ENCODE results near the gene ULK4. TPM values are rescaled to one million over a fixed set of nuclear protein-coding genes. Genes with fewer than 3 reads are reported as not detected.

The ULK4 gene
- total RNA-seq, 4 donors from 2014 or later = 2.0 to 3.0 (median 2.3) TPM

DNA sequence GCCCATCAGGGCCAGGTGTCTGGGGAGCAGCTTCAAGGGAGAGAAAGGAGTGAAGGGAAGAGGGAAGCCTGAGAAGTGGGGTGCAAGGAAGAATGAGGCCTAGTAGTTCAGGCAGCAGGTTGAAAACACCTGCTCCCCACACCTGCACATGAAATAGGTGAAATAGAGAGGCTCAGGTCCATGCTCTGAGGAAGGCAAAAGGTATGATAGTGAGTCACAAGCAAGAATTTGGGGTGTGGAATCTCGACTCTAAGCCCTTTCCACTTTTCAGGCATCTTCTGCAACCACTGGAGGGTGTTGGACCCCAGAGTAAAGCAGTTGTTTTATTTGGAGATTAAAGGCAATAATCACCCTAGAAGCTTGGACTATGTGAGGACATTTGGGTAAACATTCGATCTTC is 605.1 kb downstream of the ULK4 start:
- TF ChIP-seq, protein P1, sequence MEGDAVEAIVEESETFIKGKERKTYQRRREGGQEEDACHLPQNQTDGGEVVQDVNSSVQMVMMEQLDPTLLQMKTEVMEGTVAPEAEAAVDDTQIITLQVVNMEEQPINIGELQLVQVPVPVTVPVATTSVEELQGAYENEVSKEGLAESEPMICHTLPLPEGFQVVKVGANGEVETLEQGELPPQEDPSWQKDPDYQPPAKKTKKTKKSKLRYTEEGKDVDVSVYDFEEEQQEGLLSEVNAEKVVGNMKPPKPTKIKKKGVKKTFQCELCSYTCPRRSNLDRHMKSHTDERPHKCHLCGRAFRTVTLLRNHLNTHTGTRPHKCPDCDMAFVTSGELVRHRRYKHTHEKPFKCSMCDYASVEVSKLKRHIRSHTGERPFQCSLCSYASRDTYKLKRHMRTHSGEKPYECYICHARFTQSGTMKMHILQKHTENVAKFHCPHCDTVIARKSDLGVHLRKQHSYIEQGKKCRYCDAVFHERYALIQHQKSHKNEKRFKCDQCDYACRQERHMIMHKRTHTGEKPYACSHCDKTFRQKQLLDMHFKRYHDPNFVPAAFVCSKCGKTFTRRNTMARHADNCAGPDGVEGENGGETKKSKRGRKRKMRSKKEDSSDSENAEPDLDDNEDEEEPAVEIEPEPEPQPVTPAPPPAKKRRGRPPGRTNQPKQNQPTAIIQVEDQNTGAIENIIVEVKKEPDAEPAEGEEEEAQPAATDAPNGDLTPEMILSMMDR (IDR thresholded peaks at IDR 0.05 in 4 of 5, conservative IDR thresholded peaks at IDR 0.05 in 1 of 5) = no peak
- TF ChIP-seq POLR2A (IDR thresholded peaks at IDR 0.05) = no peak
- H3K9me3 ChIP-seq = no peaks in the 10 kb centered on the region
- H3K27me3 ChIP-seq = no peaks in the 10 kb centered on the region
- DNase-seq (no peak), ATAC-seq (no peak)
- in situ Hi-C loops (cut with MboI; ENCODE audit: low sequenced_read_pairs in 4 of 4) = no loop called here
- H3K27ac ChIP-seq = no peak overlapping the region
- intact Hi-C loops (cut with DNase I; ENCODE audit: low total_unique reads) = no loop called here
- H3K4me3 ChIP-seq = no peak overlapping the region
- H3K36me3 ChIP-seq = no peaks in the 10 kb centered on the region
- no peaks in the 10 kb centered on the region for H3K4me1 ChIP-seq

DNA sequence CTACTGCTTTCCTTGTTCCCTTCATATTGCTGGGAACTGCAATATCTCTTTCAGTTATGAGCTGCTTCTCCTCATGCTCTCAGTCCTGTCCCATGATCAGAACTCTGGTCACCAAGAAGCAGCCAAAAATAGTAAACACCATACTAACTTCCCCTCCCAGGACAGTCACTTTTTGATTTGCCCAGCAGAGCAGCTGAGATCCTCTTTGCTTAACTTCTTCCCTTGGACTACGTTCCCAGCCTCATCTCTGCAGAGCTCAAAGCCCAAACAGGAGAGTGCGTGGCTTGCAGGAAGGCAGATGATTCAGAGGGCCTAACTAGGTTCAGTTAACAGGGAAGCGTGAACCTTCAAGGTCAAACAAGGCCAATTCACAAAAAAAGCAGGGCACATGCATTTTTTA is 609.4 kb downstream of the ULK4 start:
- no peak overlapping the region for H3K27ac ChIP-seq
- no peaks in the 10 kb centered on the region for H3K4me1 ChIP-seq
- no peaks in the 10 kb centered on the region for H3K36me3 ChIP-seq
- TF ChIP-seq, protein P1 (IDR thresholded peaks at IDR 0.05 in 4 of 5, conservative IDR thresholded peaks at IDR 0.05 in 1 of 5) = no peak
- no peak for TF ChIP-seq POLR2A (IDR thresholded peaks at IDR 0.05)
- no peak overlapping the region for H3K4me3 ChIP-seq
- ATAC-seq = no peak
- no peak for DNase-seq
- no peaks in the 10 kb centered on the region for H3K27me3 ChIP-seq
- in situ Hi-C loops (cut with MboI; ENCODE audit: low sequenced_read_pairs in 4 of 4) = no loop called here
- no peaks in the 10 kb centered on the region for H3K9me3 ChIP-seq
- intact Hi-C loops (cut with DNase I; ENCODE audit: low total_unique reads) = no loop called here

DNA sequence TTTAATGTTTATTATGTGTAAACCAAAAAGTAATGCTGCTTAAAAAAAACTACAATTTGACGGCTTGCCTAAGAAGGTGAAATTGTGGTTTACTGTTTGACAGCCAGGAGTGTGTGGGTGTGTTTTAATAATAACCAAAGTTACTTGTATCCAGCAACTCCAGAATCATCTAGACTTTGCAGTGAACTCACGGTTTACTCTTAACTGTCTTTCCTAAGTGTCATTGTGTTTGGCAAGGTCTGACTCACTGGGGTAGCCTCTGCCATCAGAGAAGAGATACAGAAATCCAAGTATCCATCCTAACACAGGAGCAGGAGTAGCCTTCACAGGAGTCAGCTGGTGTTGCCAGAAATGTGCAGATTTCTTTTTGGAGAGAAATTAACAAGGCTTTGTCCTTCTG is 611.5 kb downstream of the ULK4 start:
- no peaks in the 10 kb centered on the region for H3K9me3 ChIP-seq
- no peak for TF ChIP-seq POLR2A (IDR thresholded peaks at IDR 0.05)
- TF ChIP-seq, protein P1 (IDR thresholded peaks at IDR 0.05 in 4 of 5, conservative IDR thresholded peaks at IDR 0.05 in 1 of 5) = no peak
- no peaks in the 10 kb centered on the region for H3K4me1 ChIP-seq
- ATAC-seq (no peak), DNase-seq (no peak)
- no peak overlapping the region for H3K4me3 ChIP-seq
- H3K36me3 ChIP-seq = no peaks in the 10 kb centered on the region
- in situ Hi-C loops (cut with MboI; ENCODE audit: low sequenced_read_pairs in 4 of 4) = no loop called here
- no peak overlapping the region for H3K27ac ChIP-seq
- H3K27me3 ChIP-seq = no peaks in the 10 kb centered on the region
- intact Hi-C loops (cut with DNase I; ENCODE audit: low total_unique reads) = no loop called here

DNA sequence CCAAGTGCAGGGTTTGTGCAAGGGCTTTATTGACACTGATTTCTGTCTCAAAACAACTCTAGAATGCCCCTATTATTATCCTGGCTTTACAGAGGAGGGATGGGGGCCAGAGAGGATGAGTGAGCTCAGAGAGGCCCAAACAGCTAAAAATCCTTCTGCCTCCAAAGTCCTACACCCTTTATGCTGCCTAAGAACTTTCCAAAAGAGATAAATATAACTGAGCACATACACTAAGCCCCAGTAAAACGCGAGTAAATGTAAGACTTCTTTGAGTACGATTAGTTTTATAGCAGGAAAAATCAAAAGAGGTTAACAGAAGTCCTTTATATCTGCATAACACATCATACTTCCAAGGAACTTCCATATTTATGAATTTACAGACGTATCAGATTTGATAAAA is 613.5 kb downstream of the ULK4 start:
- no peak for DNase-seq
- Histone ChIP-seq H3K36me3 (no peaks in the 10 kb centered on the region), H3K27me3 (no peaks in the 10 kb centered on the region), H3K27ac (no peak overlapping the region), H3K4me1 (no peaks in the 10 kb centered on the region), H3K9me3 (no peaks in the 10 kb centered on the region), H3K4me3 (no peak overlapping the region)
- no peak for TF ChIP-seq POLR2A (IDR thresholded peaks at IDR 0.05)
- TF ChIP-seq, protein P1 (IDR thresholded peaks at IDR 0.05 in 4 of 5, conservative IDR thresholded peaks at IDR 0.05 in 1 of 5) = no peak
- in situ Hi-C loops (cut with MboI; ENCODE audit: low sequenced_read_pairs in 4 of 4) (no loop called here), intact Hi-C loops (cut with DNase I; ENCODE audit: low total_unique reads) (no loop called here)
- no peak for ATAC-seq

DNA sequence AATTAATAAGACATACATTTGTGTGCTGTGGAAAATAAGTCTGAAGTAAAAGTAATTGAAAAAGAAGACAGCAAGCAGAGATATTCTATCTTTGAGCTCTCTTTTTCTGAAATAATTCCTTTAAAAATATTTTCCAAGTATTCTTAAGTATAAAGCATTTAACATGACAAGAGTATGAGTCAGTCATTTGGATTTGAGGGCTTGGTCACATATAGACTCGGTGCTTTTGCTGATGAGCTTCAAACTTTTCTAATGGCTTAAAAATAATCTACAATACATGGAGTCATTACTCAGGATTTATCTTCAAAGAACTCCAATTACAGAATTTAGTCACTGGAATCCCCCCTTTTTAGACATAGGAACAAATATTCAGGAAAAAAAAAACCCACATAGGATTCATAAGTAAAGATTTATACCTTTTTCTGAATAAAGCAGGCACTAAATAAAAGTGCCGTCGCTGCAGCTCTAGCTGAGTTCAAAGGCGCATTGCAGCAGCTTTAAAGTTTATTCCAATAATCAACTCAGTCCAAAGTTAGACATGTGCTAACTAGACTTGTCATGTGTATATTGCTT is 615.1 kb downstream of the ULK4 start:
- intact Hi-C loops (cut with DNase I; ENCODE audit: low total_unique reads) (no loop called here), in situ Hi-C loops (cut with MboI; ENCODE audit: low sequenced_read_pairs in 4 of 4) (no loop called here)
- Histone ChIP-seq H3K4me3 (no peak overlapping the region), H3K27ac (no peak overlapping the region), H3K9me3 (no peaks in the 10 kb centered on the region), H3K27me3 (no peaks in the 10 kb centered on the region), H3K4me1 (no peaks in the 10 kb centered on the region), H3K36me3 (no peaks in the 10 kb centered on the region)
- DNase-seq (no peak), ATAC-seq (no peak)
- no peak for TF ChIP-seq POLR2A (IDR thresholded peaks at IDR 0.05)
- TF ChIP-seq, protein P1 (IDR thresholded peaks at IDR 0.05 in 4 of 5, conservative IDR thresholded peaks at IDR 0.05 in 1 of 5) = no peak

Measured in gastrocnemius medialis (tissue), 4 donors.